ENCODE results near the gene GABRB1.

Gene GABRB1

GRCh38 chr4:47049347-47049746 lies 18.0 kb downstream of the GABRB1 start:
- no peak for DNase-seq

GRCh38 chr4:47050761-47051725 lies 19.7 kb downstream of the GABRB1 start:
- no peak for DNase-seq

GRCh38 chr4:47053485-47053884 lies 22.1 kb downstream of the GABRB1 start:
- DNase-seq, result no peak

- no peak for DNase-seq
These were observed 22.8 kb downstream of the GABRB1 start for GRCh38 chr4:47054130-47054529.

GRCh38 chr4:47057991-47058390 lies 26.6 kb downstream of the GABRB1 start:
- DNase-seq, result no peak

- no peak for DNase-seq
These were observed 29.2 kb downstream of the GABRB1 start for GRCh38 chr4:47060561-47060960.

GRCh38 chr4:47061435-47061834 lies 30.1 kb downstream of the GABRB1 start:
- DNase-seq, result no peak

- DNase-seq, result no peak
These were observed 33.7 kb downstream of the GABRB1 start for GRCh38 chr4:47065051-47065481.

- no peak for DNase-seq
These were observed 37.6 kb downstream of the GABRB1 start for GRCh38 chr4:47068986-47069385.

GRCh38 chr4:47071901-47072341 lies 40.6 kb downstream of the GABRB1 start:
- DNase-seq, result no peak

- no peak for DNase-seq
These were observed 42.3 kb downstream of the GABRB1 start for GRCh38 chr4:47073647-47074046.

GRCh38 chr4:47074816-47075215 lies 43.4 kb downstream of the GABRB1 start:
- DNase-seq, result no peak

- DNase-seq, result no peak
These were observed 43.9 kb downstream of the GABRB1 start for GRCh38 chr4:47075262-47075661.

GRCh38 chr4:47075919-47076318 lies 44.6 kb downstream of the GABRB1 start:
- no peak for DNase-seq

- DNase-seq, result no peak
These were observed 52.7 kb downstream of the GABRB1 start for GRCh38 chr4:47084111-47084510.

- DNase-seq, result no peak
These were observed 53.4 kb downstream of the GABRB1 start for GRCh38 chr4:47084795-47085194.

GRCh38 chr4:47088298-47088697 lies 56.9 kb downstream of the GABRB1 start:
- no peak for DNase-seq

GRCh38 chr4:47095884-47096283 lies 64.5 kb downstream of the GABRB1 start:
- DNase-seq, result no peak

GRCh38 chr4:47101453-47101852 lies 70.1 kb downstream of the GABRB1 start:
- no peak for DNase-seq

GRCh38 chr4:47104986-47105385 lies 73.6 kb downstream of the GABRB1 start:
- DNase-seq, result no peak

- DNase-seq, result no peak
These were observed 75.2 kb downstream of the GABRB1 start for GRCh38 chr4:47106561-47106960.

GRCh38 chr4:47109379-47109778 lies 78.0 kb downstream of the GABRB1 start:
- DNase-seq, result no peak

GRCh38 chr4:47110546-47111132 lies 79.3 kb downstream of the GABRB1 start:
- DNase-seq, result no peak

All from CD4-positive, alpha-beta T cell treated with Interleukin-1 beta for 1 hour (primary cell).